ENCODE results near the gene THOC6. TPM values are rescaled to one million over a fixed set of nuclear protein-coding genes. Genes with fewer than 3 reads are reported as not detected.

Gene THOC6
- total RNA-seq, 2 donors from 2014 or later: 11.7 to 21.8 TPM

- Histone ChIP-seq H3K27me3 (no peaks in the 10 kb centered on the region), H3K4me1 (peaks cover 72% of the 10 kb centered on the region), H3K27ac (peak overlapping the region; percentile 98 to 100 (median 100)), H3K36me3 (replicated peaks in 1 of 2; ENCODE audit: insufficient read depth in 1 of 2, low read depth in 2 of 2) (peaks cover 0 to 3% of the 10 kb centered on the region in 2 donors), H3K4me3 (no peak overlapping the region), H3K9me3 (no peaks in the 10 kb centered on the region)
- peak in 1 of 4 donors; percentile 51 for DNase-seq
- TF ChIP-seq POLR2A (IDR thresholded peaks at IDR 0.05) (peak in 1 of 3 donors; percentile 45), CTCF (IDR thresholded peaks at IDR 0.05) (no peak)
- no peak for ATAC-seq
- intact Hi-C loops (cut with DNase I): no loop called here
- 27 to 38% methylated on average over 7 to 8 of the region's 8 CpGs for WGBS, 2 donors
Measured at GRCh38 chr16:3022684-3023414, 986 bp upstream of the THOC6 start.

GRCh38 chr16:3023415-3023668 is 493 bp upstream of the THOC6 start:
- TF ChIP-seq POLR2A (IDR thresholded peaks at IDR 0.05): no peak
- no peak for TF ChIP-seq CTCF (IDR thresholded peaks at IDR 0.05)
- 31% methylated on average over 6 of the region's 6 CpGs; no CpG with 5 or more reads in 1 of the 2 donors for WGBS, 2 donors
- intact Hi-C loops (cut with DNase I): no loop called here
- Histone ChIP-seq H3K27ac (peak overlapping the region; percentile 98 to 100 (median 100)), H3K4me1 (peaks cover 72% of the 10 kb centered on the region), H3K36me3 (replicated peaks in 1 of 2; ENCODE audit: insufficient read depth in 1 of 2, low read depth in 2 of 2) (peaks cover 0 to 3% of the 10 kb centered on the region in 2 donors), H3K27me3 (no peaks in the 10 kb centered on the region), H3K4me3 (no peak overlapping the region), H3K9me3 (no peaks in the 10 kb centered on the region)
- ATAC-seq (peak; percentile 0), DNase-seq (peak; percentile 68 to 76 (median 74))

- no peak overlapping the region for H3K27ac ChIP-seq
- TF ChIP-seq POLR2A (IDR thresholded peaks at IDR 0.05) (peak in 1 of 3 donors; percentile 23), CTCF (IDR thresholded peaks at IDR 0.05) (no peak)
- 81 to 87% methylated on average over 12 to 18 of the region's 18 CpGs for WGBS, 2 donors
- peaks cover 0 to 9% of the 10 kb centered on the region in 2 donors for H3K36me3 ChIP-seq (replicated peaks in 1 of 2; ENCODE audit: insufficient read depth in 1 of 2, low read depth in 2 of 2)
- peaks cover 67% of the 10 kb centered on the region for H3K4me1 ChIP-seq
- H3K27me3 ChIP-seq: no peaks in the 10 kb centered on the region
- ATAC-seq: no peak
- peak in 1 of 4 donors; percentile 46 for DNase-seq
- H3K4me3 ChIP-seq: no peak overlapping the region
- intact Hi-C loops (cut with DNase I): no loop called here
- H3K9me3 ChIP-seq: no peaks in the 10 kb centered on the region
Measured at GRCh38 chr16:3025032-3026002, 1.5 kb downstream of the THOC6 start.

GRCh38 chr16:3026003-3026378 is 2.2 kb downstream of the THOC6 start:
- Histone ChIP-seq H3K4me1 (peaks cover 69% of the 10 kb centered on the region), H3K27ac (no peak overlapping the region), H3K27me3 (no peaks in the 10 kb centered on the region), H3K36me3 (replicated peaks in 1 of 2; ENCODE audit: insufficient read depth in 1 of 2, low read depth in 2 of 2) (peaks cover 0 to 9% of the 10 kb centered on the region in 2 donors), H3K4me3 (no peak overlapping the region), H3K9me3 (no peaks in the 10 kb centered on the region)
- 85 to 91% methylated on average over 8 of the region's 8 CpGs for WGBS, 2 donors
- DNase-seq (no peak), ATAC-seq (no peak)
- intact Hi-C loops (cut with DNase I): no loop called here
- TF ChIP-seq POLR2A (IDR thresholded peaks at IDR 0.05): peak in 1 of 3 donors; percentile 5
- no peak for TF ChIP-seq CTCF (IDR thresholded peaks at IDR 0.05)

Measured in body of pancreas (tissue), 4 donors.